ENCODE data around the gene TXN.

Gene TXN

DNA sequence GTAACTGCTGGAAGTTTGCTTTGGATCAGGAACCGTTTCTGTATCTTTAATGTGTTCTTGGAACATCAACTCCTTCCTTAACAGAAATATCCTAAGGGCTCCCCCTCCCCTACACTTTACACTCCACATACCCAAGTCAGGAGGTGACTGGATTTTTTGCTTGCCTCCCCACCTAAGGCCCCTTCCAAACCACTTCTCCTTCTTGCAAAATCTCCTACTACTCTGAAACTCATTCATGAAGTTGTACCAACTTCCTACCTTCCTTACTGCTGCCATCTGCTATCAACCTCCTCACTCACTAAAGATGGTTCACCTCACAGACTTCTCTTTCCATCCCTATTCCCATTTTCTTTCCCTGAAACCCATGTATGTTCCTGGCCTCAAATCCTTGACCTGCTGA lies 16.1 kb downstream of the TXN start:
- Mint-ChIP-seq H3K9me3 (peaks cover 12% of the 10 kb centered on the region), H3K36me3 (ENCODE audit: low read depth) (peaks cover 5% of the 10 kb centered on the region), H3K4me3 (no peak overlapping the region), H3K27ac (no peak overlapping the region), H3K4me1 (no peaks in the 10 kb centered on the region), H3K27me3 (ENCODE audit: low read depth, poor library complexity) (peaks cover 3% of the 10 kb centered on the region)
- DNase-seq = no peak
- TF ChIP-seq, protein P1, sequence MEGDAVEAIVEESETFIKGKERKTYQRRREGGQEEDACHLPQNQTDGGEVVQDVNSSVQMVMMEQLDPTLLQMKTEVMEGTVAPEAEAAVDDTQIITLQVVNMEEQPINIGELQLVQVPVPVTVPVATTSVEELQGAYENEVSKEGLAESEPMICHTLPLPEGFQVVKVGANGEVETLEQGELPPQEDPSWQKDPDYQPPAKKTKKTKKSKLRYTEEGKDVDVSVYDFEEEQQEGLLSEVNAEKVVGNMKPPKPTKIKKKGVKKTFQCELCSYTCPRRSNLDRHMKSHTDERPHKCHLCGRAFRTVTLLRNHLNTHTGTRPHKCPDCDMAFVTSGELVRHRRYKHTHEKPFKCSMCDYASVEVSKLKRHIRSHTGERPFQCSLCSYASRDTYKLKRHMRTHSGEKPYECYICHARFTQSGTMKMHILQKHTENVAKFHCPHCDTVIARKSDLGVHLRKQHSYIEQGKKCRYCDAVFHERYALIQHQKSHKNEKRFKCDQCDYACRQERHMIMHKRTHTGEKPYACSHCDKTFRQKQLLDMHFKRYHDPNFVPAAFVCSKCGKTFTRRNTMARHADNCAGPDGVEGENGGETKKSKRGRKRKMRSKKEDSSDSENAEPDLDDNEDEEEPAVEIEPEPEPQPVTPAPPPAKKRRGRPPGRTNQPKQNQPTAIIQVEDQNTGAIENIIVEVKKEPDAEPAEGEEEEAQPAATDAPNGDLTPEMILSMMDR (IDR thresholded peaks at IDR 0.05) = no peak

DNA sequence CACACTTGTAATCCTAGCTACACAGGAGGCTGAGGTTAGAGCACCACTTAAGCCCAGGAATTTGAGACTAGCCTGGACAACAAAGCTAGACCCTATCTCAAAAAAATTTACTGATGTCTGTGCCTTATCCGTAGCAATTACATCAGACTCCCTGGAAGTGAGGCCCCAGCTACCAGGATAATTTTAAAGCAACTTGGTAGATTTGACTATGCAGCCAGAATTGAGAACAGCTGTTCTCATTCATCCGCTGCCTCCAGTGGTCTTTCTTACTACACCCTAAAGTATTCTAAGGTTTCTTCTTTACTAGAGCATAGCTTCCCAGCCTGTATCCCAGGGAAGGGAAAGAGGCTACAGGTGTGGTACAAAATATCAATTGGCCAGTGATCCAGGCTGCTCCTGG lies 28.0 kb downstream of the TXN start:
- H3K4me1 Mint-ChIP-seq = no peaks in the 10 kb centered on the region
- H3K36me3 Mint-ChIP-seq (ENCODE audit: low read depth) = no peaks in the 10 kb centered on the region
- TF ChIP-seq, protein P1 (IDR thresholded peaks at IDR 0.05) = no peak
- no peak for DNase-seq
- no peak overlapping the region for H3K27ac Mint-ChIP-seq
- H3K27me3 Mint-ChIP-seq (ENCODE audit: low read depth, poor library complexity) = peaks cover 4% of the 10 kb centered on the region
- peaks cover 4% of the 10 kb centered on the region for H3K9me3 Mint-ChIP-seq
- no peak overlapping the region for H3K4me3 Mint-ChIP-seq

DNA sequence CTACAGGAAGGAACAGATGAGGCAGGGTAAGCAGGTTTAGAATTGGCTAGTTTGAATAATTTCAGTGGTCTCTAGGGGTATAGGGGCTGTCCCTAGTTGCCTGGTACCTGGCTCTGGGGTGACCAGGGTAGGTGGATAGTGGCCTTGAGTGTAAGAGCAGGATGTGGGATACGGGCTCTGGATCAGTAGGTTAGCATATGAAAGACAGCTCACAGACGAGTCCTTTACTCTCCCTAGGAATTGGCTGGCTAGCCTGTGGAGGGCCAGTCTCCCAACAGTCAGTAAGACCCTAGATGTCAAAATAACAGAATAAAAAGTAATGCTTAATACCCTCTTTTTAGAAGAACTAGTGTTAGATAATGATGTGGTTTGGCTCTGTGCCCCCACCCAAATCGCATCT lies 31.7 kb downstream of the TXN start:
- TF ChIP-seq, protein P1 (IDR thresholded peaks at IDR 0.05) = no peak
- Mint-ChIP-seq H3K27me3 (ENCODE audit: low read depth, poor library complexity) (peaks cover 7% of the 10 kb centered on the region), H3K36me3 (ENCODE audit: low read depth) (no peaks in the 10 kb centered on the region), H3K27ac (no peak overlapping the region), H3K9me3 (peaks cover 8% of the 10 kb centered on the region), H3K4me3 (no peak overlapping the region), H3K4me1 (no peaks in the 10 kb centered on the region)
- no peak for DNase-seq

DNA sequence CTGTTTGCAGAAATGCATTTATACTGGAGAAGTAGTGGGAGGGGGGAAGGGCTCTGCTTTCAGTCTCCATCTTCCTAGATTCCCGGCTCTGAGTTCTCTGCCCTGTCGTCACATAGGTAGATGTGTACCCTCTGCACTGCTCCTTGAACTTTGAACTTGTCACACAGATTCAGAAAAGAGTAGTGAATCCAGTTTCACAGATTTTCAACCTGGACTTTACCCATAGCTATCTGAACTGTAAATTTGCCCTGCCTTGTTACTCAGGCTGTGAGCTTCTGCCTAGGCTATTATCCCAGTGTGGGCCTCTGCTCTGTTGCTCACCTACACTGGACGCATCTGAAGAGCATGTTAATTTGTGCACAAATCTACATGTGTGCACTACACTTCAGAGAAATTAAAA lies 35.5 kb downstream of the TXN start:
- Mint-ChIP-seq H3K4me1 (no peaks in the 10 kb centered on the region), H3K27ac (no peak overlapping the region), H3K9me3 (peaks cover 8% of the 10 kb centered on the region), H3K4me3 (no peak overlapping the region), H3K27me3 (ENCODE audit: low read depth, poor library complexity) (peaks cover 7% of the 10 kb centered on the region), H3K36me3 (ENCODE audit: low read depth) (no peaks in the 10 kb centered on the region)
- no peak for DNase-seq
- TF ChIP-seq, protein P1 (IDR thresholded peaks at IDR 0.05) = no peak

DNA sequence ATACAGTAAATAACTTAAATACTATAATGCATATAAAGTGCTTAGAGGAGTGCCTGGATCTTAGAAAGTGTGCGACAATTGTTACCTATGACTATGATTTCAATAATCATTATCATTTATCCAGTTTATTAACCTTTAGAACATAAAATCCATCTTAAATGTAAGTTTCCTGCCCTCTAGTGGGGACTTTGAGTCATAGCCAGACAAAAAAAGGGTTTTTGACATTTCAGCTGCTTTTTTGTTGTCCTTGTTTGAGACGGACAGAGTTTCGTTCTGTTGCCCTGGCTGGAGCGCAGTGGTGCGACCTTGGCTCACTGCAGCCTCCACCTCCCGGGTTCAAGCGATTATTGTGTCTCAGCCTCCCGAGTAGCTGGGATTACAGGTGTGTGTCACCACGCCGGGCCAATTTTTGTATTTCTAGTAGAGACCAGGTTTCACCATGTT lies 38.6 kb downstream of the TXN start:
- no peak for DNase-seq
- H3K27ac Mint-ChIP-seq = no peak overlapping the region
- TF ChIP-seq, protein P1 (IDR thresholded peaks at IDR 0.05) = peak; percentile 77
- H3K9me3 Mint-ChIP-seq = peaks cover 8% of the 10 kb centered on the region
- no peaks in the 10 kb centered on the region for H3K4me1 Mint-ChIP-seq
- no peaks in the 10 kb centered on the region for H3K36me3 Mint-ChIP-seq (ENCODE audit: low read depth)
- H3K27me3 Mint-ChIP-seq (ENCODE audit: low read depth, poor library complexity) = peaks cover 13% of the 10 kb centered on the region
- H3K4me3 Mint-ChIP-seq = no peak overlapping the region

DNA sequence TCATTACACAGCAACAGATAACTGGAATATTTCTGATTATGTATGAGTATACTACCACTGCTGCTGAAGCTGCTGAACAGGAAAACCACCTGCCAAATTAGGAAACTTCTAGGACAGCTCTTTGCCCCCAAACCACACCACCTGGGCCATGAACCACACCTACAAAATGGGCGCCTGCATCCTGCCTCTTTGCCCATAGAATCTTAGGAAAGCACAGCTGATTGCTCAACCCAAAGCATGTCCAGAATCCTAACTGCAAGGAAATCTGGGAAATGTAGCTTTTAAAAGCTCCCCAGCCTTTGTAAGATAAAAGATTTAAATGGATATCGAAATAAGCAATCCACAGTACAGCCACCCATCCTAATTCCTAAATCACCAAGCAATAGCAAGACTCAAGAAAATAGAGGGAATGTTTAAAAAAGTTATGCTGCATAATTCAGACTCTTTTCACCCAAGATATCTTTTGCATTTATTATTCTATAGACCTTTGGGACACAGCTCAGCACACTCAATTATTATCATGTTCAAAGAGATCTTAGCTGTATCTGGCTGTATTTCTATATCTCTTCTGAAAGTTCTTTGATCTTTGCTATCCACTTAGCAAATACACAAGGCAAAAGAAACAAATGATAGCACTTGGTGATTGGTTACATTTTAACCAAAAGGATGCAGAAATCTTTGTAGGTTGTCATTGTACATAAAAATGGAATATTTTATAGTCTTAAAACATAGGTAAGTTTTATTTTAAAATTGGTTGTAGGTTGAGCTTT lies 41.5 kb downstream of the TXN start:
- H3K4me3 Mint-ChIP-seq = no peak overlapping the region
- H3K27ac Mint-ChIP-seq = no peak overlapping the region
- peaks cover 12% of the 10 kb centered on the region for H3K9me3 Mint-ChIP-seq
- no peaks in the 10 kb centered on the region for H3K4me1 Mint-ChIP-seq
- TF ChIP-seq, protein P1 (IDR thresholded peaks at IDR 0.05) = no peak
- H3K36me3 Mint-ChIP-seq (ENCODE audit: low read depth) = no peaks in the 10 kb centered on the region
- peaks cover 19% of the 10 kb centered on the region for H3K27me3 Mint-ChIP-seq (ENCODE audit: low read depth, poor library complexity)
- no peak for DNase-seq

Measured in nephron progenitor cell (in vitro differentiated cells).